Fibroblast of skin of scalp (primary cell): ENCODE results near the gene ANKFN1.
"Not testable (repeated sequence)": the region's sequence is repeated elsewhere in the genome, so short reads cannot be mapped to it uniquely, and the experiment has no call there.

ENCODE experiments used
- DNase-seq: peaks from one replicate; pipeline ENCODE4 v3.0.0-alpha.2; 2013

ANKFN1 gene

DNA sequence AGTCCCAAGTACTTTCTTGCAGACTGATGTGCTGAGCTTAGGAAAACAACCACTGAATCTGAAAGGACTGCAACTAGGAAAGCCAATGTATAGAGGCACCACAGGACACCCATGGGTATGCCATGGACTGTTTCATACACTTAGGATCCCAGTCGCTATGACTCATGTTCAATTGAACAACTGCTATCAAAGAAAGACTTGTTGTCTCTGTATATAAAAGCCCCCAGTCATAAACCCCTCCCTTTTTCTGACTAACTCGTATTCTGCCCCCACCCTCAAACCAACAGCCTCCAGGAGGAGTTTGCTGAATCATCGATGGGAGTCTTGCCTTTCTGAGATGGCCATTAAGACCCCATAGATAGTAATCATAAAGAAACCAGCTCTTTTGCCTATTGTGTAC is 205.4 kb downstream of the ANKFN1 start:
- no peak for DNase-seq

GRCh38 chr17:56359518-56359917 is 206.2 kb downstream of the ANKFN1 start:
- DNase-seq: no peak

DNA sequence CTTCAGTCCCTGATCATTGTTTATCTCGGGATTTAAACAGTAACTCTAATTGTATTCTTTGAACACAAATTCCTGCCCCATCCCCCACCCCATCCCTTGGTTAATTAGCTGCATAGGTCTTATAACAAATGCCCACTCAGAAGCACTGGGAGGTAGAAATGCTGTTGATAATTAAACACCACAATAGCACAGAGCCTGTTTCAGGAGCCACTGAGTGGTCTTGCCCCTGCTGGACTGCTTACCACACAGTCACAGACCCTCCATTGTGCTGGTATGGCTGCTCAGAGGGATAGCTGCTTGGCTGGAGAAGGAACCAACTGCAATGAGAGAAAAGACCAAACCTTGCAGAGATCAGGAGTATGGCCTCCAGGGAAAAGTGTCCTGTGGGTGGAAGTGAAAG is 214.1 kb downstream of the ANKFN1 start:
- no peak for DNase-seq

DNA sequence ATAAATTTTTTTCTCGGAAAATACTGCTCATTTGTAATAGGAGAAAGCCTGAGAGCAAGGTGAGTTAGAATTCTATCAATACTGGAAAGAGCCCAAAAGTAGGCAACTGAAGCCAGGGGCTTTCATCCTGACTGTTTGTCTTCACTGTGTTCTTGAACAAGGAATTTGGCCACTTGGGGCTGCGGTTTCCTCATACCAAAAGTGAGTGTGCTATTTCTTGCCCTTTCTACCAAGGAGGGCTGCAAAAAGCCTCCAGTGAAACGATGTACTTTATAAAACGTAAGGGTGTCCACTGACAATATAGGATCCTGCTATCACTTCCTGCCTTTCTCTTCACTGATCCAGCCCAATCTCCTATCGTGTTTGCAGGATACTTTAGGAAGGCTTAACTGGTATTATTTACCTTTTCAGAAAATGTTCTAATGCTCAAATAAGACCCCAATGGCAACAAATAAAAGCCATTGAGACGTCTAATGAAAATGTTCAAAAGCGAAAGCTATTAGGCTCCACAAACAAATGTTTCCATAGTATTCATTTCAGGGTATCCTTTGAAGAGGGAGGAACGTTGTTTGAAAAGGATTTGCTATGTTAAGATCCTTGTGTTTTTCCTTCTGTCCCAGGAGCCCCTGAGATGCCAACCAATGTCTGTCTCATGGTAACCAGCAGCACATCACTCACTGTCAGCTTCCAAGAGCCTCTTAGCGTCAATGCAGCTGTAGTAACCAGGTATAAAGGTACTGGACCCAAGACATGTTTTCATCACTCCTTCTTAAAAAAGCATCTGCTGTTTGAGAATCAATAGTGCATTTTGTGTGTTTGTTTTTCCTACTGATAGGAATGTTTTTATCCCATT is 220.9 kb downstream of the ANKFN1 start:
- no peak for DNase-seq

GRCh38 chr17:56389356-56389755 is 236.1 kb downstream of the ANKFN1 start:
- DNase-seq: no peak

- DNase-seq: no peak
Observed at GRCh38 chr17:56392321-56392720, 239.0 kb downstream of the ANKFN1 start.

DNA sequence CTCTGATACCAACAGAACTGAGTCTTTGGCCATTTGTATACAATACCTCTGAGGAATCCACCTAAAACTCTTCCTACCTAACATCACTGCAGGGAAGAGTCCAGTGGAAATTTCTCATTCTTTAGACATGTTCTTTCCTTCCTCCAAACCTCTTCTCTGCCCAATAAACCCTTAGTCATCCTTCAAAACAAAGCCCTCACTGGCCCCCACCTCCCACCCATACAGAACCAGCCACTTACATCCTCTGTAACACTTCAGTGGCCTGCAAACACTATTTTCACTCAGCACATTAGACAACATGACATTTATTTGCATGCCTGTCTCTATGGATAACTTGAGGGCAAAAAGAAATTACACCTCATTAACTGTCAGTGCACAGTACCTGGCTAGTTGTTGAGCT is 239.9 kb downstream of the ANKFN1 start:
- no peak for DNase-seq

DNA sequence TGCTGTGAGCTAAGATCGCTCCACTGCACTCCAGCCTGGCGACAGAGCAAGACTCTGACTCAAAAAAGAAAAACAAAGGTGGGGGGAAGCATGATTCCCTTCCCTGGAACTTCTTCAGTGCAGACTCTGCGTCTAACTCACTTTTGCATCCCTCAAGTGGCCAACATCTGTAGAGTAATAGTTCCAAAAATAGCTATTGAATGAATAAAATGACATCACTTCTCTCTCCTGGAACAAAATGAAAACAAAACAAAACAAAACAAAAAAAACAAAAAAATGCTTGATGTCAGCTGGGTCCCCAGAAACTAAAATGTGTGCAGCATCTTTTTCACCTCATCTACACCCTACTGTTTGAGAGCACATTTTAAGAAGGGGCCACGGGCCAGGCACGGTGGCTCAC is 242.5 kb downstream of the ANKFN1 start:
- no peak for DNase-seq

DNA sequence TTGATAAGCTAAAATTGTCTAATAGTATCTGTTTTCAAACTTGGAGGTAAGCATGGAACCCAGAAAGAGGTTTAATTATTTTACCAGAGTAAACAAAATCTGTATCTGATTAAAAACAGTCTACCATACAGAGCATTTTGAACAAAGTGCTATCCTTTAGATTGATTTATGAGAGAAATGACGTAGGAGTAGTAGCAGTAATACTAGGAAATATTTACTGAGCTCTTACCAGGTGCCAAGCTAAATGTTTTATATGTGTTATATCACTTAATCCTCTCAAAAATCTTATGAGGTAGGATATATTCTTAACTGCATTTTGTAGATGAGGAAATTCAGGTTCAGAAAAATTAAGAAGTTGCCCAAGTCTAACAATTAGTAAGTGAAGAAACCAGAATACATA is 253.8 kb downstream of the ANKFN1 start:
- DNase-seq: no peak

GRCh38 chr17:56412356-56412755 is 259.1 kb downstream of the ANKFN1 start:
- DNase-seq: not testable (repeated sequence)

DNA sequence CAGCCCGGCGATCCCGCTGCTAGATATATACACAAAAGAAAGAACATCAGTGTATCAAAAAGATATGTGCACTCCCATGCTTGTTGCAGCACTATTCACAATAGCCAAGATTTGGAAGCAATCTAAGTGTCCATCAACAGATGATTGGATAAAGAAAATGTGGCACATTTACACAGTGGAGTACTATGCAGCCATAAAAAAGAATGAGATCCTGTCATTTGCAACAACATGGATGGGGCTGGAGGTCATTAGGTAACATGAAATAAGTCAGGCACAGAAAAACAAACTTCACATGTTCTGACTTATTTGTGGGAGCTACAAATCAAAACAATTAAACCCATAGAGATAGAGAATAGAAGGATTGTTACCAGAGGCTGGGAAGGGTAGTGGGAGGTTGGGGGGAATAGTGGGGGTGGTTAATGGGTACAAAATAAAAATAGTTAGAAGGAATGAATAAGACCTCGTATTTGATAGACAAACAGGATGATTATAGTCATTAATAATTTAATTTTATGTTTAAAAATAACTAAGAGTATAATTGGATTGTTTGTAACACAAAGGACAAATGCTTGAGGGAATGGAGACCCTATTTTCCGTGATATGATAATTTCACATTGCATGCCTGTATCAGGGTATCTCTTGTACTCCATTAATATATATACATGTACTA is 263.5 kb downstream of the ANKFN1 start:
- DNase-seq: no peak

DNA sequence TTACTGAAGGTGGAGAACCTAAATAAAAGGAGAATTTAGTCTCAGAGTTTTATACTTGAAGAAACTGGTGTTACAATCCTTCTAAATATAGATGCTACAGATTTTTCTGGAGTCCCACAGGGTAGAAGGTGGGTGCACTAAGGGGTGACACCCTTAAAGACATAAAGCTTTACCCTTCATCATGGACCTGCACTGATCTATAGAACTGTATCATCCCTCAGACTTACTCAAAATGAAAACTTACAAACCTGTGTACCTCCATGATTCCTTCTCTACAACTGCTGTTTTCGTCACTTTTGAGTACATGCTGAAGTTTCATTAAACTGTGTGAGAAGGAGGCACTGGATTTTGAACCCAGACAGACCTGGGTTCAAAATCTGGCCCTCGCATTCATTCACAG is 270.7 kb downstream of the ANKFN1 start:
- DNase-seq: no peak

- DNase-seq: no peak
Observed at GRCh38 chr17:56424543-56425044, 271.3 kb downstream of the ANKFN1 start.

GRCh38 chr17:56425483-56425882 is 272.2 kb downstream of the ANKFN1 start:
- DNase-seq: no peak

DNA sequence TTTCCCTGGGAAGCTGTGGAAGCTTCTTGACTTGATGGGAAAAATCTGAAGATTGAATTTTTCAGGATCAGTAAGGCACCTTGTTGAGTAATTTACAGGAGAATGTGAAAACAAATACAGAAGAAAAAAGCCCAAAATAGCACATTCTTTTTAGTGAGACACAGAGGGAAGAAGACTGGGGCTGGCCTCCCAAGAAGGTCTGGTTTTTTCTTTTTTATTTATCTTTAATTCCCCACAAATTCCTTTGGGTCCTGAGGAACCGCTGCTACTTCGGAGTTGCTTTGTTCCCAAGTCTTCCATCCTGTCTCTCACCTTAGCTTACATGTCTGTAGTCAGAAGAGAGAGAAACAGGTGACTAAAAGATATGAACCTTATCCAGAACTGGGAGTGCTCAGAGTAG is 273.6 kb downstream of the ANKFN1 start:
- DNase-seq: no peak

- DNase-seq: peak; percentile 9
Observed at GRCh38 chr17:56431736-56432135, 278.5 kb downstream of the ANKFN1 start.

DNA sequence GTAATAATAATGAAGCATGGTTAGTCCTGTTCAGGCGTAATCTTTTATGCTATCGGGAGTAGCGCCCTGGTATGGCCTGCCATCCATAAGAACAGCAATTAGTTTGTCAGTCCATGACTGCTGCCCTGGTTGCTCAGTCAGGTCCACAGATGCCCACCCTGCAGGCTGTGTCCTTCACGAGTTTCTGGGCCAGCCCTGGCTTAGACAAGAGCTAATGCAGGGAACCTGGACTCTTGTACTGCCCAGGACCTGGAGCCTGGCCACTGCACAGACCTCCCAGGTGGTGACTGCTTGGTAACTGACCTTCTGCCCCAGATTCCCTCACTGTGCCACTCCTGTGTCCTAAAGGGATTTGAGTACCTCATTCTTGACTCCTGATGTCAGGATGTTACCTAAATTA is 279.2 kb downstream of the ANKFN1 start:
- DNase-seq: no peak

DNA sequence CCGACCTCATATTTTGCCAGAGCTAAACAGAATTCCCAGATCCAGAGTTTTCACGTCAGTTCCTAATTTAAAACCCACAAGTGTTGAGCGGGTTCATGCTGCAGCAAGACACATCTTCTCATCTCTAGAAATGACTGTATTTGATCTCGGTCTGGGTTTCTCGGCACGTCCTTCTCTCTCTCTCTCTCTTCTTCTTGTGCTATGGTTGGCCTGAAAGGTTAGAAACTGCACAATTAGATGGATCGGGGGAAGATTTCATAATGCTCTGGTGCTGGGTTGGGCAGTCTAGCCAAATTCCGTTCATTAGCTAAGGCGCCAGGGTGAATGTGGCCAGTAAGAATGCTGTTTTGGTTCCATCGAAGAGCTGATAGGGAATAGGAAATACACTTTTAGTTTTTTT is 281.3 kb downstream of the ANKFN1 start:
- DNase-seq: peak; percentile 20

DNA sequence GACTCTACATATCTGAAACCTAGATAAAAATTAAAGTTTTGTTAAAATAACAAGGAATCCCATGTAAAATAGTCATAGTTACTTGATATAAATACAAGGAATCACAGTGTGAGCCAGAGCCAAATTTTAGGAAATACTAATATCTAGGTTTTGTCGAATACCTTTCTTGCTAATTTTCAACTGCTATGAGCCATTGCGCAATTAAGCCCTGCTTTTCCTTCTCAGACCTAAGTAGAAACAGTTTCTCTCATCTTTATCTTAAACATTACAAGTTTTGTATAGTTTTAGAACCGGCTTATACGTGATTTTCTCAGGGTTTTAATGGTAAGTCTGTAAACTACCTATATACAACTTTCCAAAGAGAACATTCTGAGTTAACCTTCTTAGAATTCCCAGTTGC is 282.9 kb downstream of the ANKFN1 start:
- no peak for DNase-seq

DNA sequence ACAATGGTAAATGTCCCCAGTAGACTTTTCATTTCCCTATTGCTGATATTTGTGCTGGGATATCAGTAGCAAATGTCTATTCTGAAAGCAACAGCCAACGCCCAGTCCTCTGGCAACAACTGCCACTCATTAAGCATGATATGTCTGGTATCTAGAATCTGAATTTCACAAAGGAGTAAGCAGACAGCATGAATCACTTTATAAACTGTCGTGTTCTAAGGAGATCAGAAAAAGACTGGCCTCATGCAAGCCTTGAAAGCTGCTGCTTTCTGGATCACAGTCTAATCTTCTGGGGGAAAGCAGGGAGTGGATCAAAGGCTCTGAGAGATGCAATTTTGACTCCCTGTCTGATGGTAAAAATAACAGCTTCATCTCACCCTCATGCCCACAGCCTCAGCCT is 287.1 kb downstream of the ANKFN1 start:
- DNase-seq: peak; percentile 54

- DNase-seq: peak; percentile 85
Observed at GRCh38 chr17:56441308-56441707, 288.0 kb downstream of the ANKFN1 start.

DNA sequence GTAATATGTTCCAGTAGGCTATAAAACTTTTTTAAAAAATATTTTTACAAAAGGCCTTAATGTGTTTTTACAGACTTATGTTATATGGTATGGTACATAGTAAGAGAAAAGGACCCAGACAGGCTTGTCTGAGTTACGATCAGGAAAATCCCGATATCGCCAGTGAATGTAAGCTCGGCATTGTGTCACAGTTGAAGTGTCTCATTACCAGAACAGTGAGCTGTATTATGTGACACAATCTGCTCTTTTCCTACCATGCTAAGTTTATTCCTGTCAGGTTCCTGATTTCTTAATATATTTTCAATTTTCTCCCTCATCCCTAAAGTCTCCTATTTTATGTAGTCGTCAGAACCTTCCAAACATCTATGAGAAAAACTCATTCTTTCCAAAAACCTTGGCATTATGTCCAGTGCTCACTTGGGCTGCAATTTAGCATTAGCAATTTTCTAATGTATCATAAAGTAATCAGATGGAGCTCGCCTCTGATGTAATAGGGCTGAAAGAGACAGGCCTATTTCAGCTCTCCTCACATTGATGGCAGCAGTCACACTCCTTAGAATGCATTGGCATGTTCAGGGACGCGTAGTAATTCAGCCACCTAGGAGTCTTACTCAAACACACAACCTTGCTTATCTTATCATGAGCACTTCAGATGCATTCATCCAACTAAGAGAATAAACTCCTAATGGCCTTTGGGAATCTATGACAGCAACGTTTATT is 292.6 kb downstream of the ANKFN1 start:
- DNase-seq: no peak

DNA sequence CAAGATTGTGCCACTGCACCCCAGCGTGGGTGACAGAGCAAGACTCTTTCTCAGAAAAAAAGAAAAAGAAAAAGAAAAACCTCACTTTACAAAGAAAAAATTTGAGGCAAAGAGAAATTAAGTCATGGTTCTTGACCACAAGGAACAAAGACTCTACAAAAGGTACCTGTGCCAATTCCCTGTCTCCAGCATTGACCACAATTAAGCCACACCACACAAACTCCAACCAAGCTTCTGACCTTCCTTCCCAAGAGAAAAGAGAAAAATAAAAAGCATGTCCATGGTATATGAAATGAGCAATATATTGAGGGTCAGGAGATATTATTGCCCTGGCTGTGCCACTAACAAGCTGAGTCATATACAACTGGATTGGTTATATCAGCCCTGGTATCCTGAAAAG is 293.9 kb downstream of the ANKFN1 start:
- no peak for DNase-seq
